ENCODE data around the gene AGRP.
A peak's percentile ranks its signal among the peaks of the same experiment; 100 is the strongest.

The AGRP gene

GRCh38 chr16:67456391-67457081 is 26.8 kb downstream of the AGRP start:
- H3K4me3 ChIP-seq (ENCODE audit: low read depth, low read length): no peak overlapping the region
- peak; percentile 55 for DNase-seq (ENCODE audit: low read depth)
- peak; percentile 73 for TF ChIP-seq CTCF (conservative IDR thresholded peaks at IDR 0.05; ENCODE audit: low read depth, low read length)

- no peak overlapping the region for H3K4me3 ChIP-seq (ENCODE audit: low read depth, low read length)
- DNase-seq (ENCODE audit: low read depth): no peak
- no peak for TF ChIP-seq CTCF (conservative IDR thresholded peaks at IDR 0.05; ENCODE audit: low read depth, low read length)
Measured at GRCh38 chr16:67454852-67455251, 28.5 kb downstream of the AGRP start.

GRCh38 chr16:67454104-67454503 is 29.2 kb downstream of the AGRP start:
- DNase-seq (ENCODE audit: low read depth): no peak
- no peak for TF ChIP-seq CTCF (conservative IDR thresholded peaks at IDR 0.05; ENCODE audit: low read depth, low read length)

GRCh38 chr16:67451704-67452435 is 31.5 kb downstream of the AGRP start:
- TF ChIP-seq CTCF (conservative IDR thresholded peaks at IDR 0.05; ENCODE audit: low read depth, low read length): no peak
- DNase-seq (ENCODE audit: low read depth): no peak
- H3K4me3 ChIP-seq (ENCODE audit: low read depth, low read length): no peak overlapping the region

More at GRCh38 chr16:67454104-67454503, 29.2 kb downstream of the AGRP start:
- no peak overlapping the region for H3K4me3 ChIP-seq (ENCODE audit: low read depth, low read length)

- no peak for TF ChIP-seq CTCF (conservative IDR thresholded peaks at IDR 0.05; ENCODE audit: low read depth, low read length)
- H3K4me3 ChIP-seq (ENCODE audit: low read depth, low read length): no peak overlapping the region
- no peak for DNase-seq (ENCODE audit: low read depth)
Measured at GRCh38 chr16:67451061-67451703, 32.2 kb downstream of the AGRP start.

GRCh38 chr16:67449739-67450138 is 33.6 kb downstream of the AGRP start:
- no peak for TF ChIP-seq CTCF (conservative IDR thresholded peaks at IDR 0.05; ENCODE audit: low read depth, low read length)
- DNase-seq (ENCODE audit: low read depth): no peak
- H3K4me3 ChIP-seq (ENCODE audit: low read depth, low read length): no peak overlapping the region
